Smooth muscle cell (in vitro differentiated cells): Measurements from ENCODE around the gene SUV39H2. TPM values are rescaled to one million over a fixed set of nuclear protein-coding genes. Genes with fewer than 3 reads are reported as not detected.

Experiments used
- DNase-seq: peaks from one replicate; lab custom pipeline; 2025; ENCODE audit not compliant: unreplicated experiment; lab: John Stamatoyannopoulos, UW
- H2AFZ ChIP-seq: fragments of 200-600 bp; sonication (generic); 2 replicates; pipeline ENCODE4 v1.6.0; 2016; ENCODE audit warnings: antibody characterized with exemption, low read depth, mild to moderate bottlenecking
- H3F3A ChIP-seq: fragments of 200-600 bp; sonication (generic); 2 replicates; pipeline ENCODE4 v1.6.0; 2017; ENCODE audit warnings: antibody characterized with exemption, low read depth
- H3K27ac ChIP-seq: fragments of 200-600 bp; sonication (generic); 2 replicates; pipeline ENCODE4 v1.5.1; 2016; ENCODE audit warnings: low read depth, mild to moderate bottlenecking
- H3K27me3 ChIP-seq: fragments of 200-600 bp; sonication (generic); 2 replicates; pipeline ENCODE4 v1.6.1; 2016; ENCODE audit warnings: low read depth, mild to moderate bottlenecking
- H3K36me3 ChIP-seq: fragments of 200-600 bp; sonication (generic); 2 replicates; pipeline ENCODE4 v1.5.1; 2016; ENCODE audit warnings: low read depth
- H3K4me1 ChIP-seq: fragments of 200-600 bp; sonication (generic); 2 replicates; pipeline ENCODE4 v1.5.1; 2016; ENCODE audit warnings: low read depth
- H3K4me2 ChIP-seq: fragments of 200-600 bp; sonication (generic); 2 replicates; pipeline ENCODE4 v1.6.0; 2016; ENCODE audit warnings: mild to moderate bottlenecking
- H3K4me3 ChIP-seq: fragments of 200-600 bp; sonication (generic); 2 replicates; pipeline ENCODE4 v1.5.1; 2016; ENCODE audit warnings: mild to moderate bottlenecking
- H3K79me2 ChIP-seq: fragments of 200-600 bp; sonication (generic); 2 replicates; pipeline ENCODE4 v1.6.0; 2016; ENCODE audit warnings: low read depth, mild to moderate bottlenecking
- H3K9ac ChIP-seq: fragments of 200-600 bp; sonication (generic); 2 replicates; pipeline ENCODE4 v1.6.0; 2016; ENCODE audit warnings: low read depth
- H3K9me3 ChIP-seq: fragments of 200-600 bp; sonication (generic); replicated peaks from 2 replicates; pipeline ENCODE4 v1.5.1; 2016; ENCODE audit warnings: low read depth
- H4K20me1 ChIP-seq: fragments of 200-600 bp; sonication (generic); 2 replicates; pipeline ENCODE4 v1.6.0; 2016; ENCODE audit warnings: low read depth
- WGBS: methylation state at CpG from one replicate; pipeline ENCODE4 v1.1.7; 2016; ENCODE audit warnings: low lambda C conversion rate; 5-methylcytosine and 5-hydroxymethylcytosine counted together
- polyA plus RNA-seq: library from polyadenylated mRNA; unstranded; fragments of >200 nt; fragmentation: Nextera tagmentation; extraction: Ambion mirVana; gene quantifications from 2 replicates; pipeline ENCODE4 v1.2.1, GENCODE V29; 2016
- total RNA-seq: library from RNA; depleted of rRNA; stranded (reverse); fragments of >200 nt; gene quantifications from 2 replicates; pipeline ENCODE4 v1.2.3, GENCODE V29; 2014
- TF ChIP-seq, protein P1 (sequence below): fragments of 200-600 bp; sonication (generic); IDR thresholded peaks from 2 replicates; pipeline ENCODE4 v1.5.1; 2017; ENCODE audit warnings: borderline replicate concordance, mild to moderate bottlenecking, antibody characterized with exemption; ENCODE audit not compliant: insufficient read depth, poor library complexity, severe bottlenecking

Gene SUV39H2
- total and polyA plus RNA-seq, 2 experiments from 2014 or later = 7.2 to 11.0 TPM

DNA sequence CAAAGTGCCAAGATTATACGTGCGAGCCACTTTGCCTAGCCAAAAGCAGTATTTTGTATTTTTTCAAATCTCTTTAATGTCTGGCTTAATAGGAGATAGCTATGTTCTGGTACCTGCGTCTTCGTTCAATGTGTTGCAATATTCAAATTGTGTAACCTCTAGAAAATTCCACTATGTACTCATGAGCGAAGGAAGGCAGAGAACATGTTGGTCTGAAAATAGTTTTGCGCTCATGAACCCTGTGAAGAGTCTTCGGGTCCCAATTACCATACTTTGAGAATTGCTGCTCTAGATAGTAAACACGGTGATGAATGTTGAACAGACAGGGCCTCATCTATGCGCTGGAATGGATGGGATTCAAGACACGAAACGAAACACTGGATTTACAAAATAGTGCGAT is 2.7 kb upstream of the SUV39H2 start:
- Histone ChIP-seq H3K9me3 (no peaks in the 10 kb centered on the region), H3K36me3 (no peaks in the 10 kb centered on the region), H3K9ac (no peak overlapping the region), H3K27me3 (no peaks in the 10 kb centered on the region), H2AFZ (no peak overlapping the region), H4K20me1 (peaks cover 9% of the 10 kb centered on the region), H3K4me1 (peaks cover 23% of the 10 kb centered on the region), H3K27ac (no peak overlapping the region), H3F3A (no peaks in the 10 kb centered on the region), H3K4me2 (no peak overlapping the region), H3K4me3 (no peak overlapping the region), H3K79me2 (peaks cover 26% of the 10 kb centered on the region)
- DNase-seq = no peak
- TF ChIP-seq, protein P1, sequence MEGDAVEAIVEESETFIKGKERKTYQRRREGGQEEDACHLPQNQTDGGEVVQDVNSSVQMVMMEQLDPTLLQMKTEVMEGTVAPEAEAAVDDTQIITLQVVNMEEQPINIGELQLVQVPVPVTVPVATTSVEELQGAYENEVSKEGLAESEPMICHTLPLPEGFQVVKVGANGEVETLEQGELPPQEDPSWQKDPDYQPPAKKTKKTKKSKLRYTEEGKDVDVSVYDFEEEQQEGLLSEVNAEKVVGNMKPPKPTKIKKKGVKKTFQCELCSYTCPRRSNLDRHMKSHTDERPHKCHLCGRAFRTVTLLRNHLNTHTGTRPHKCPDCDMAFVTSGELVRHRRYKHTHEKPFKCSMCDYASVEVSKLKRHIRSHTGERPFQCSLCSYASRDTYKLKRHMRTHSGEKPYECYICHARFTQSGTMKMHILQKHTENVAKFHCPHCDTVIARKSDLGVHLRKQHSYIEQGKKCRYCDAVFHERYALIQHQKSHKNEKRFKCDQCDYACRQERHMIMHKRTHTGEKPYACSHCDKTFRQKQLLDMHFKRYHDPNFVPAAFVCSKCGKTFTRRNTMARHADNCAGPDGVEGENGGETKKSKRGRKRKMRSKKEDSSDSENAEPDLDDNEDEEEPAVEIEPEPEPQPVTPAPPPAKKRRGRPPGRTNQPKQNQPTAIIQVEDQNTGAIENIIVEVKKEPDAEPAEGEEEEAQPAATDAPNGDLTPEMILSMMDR = no peak
- WGBS = 94% methylated on average over 12 of the region's 12 CpGs

DNA sequence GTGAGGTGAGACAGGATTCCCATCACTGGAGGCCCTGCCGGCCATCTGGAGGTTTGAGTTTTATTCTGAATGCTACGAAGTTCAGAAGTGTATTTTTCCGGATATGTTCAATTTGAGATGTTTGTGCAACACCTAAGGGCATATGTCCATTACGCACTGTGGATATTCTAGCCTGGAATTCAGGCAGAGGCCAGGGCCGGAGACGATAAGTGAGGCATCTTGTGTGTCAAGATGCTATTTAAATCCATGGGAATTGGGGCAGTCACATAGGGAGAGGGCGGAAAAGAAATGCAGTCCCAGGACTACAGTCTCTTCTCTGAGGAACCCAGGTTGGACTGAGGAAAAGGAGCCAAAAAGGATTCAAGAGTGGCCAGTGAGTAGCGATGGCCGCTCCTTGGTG is 1.9 kb upstream of the SUV39H2 start:
- H3F3A ChIP-seq = no peaks in the 10 kb centered on the region
- H3K4me1 ChIP-seq = peaks cover 28% of the 10 kb centered on the region
- H3K79me2 ChIP-seq = peaks cover 34% of the 10 kb centered on the region
- no peak for DNase-seq
- no peaks in the 10 kb centered on the region for H3K9me3 ChIP-seq
- WGBS = 94% methylated on average over 9 of the region's 9 CpGs
- no peaks in the 10 kb centered on the region for H3K36me3 ChIP-seq
- TF ChIP-seq, protein P1 = no peak
- peak overlapping the region; percentile 99 for H3K4me2 ChIP-seq
- H2AFZ ChIP-seq = no peak overlapping the region
- no peak overlapping the region for H3K4me3 ChIP-seq
- peaks cover 9% of the 10 kb centered on the region for H4K20me1 ChIP-seq
- H3K27me3 ChIP-seq = no peaks in the 10 kb centered on the region
- no peak overlapping the region for H3K27ac ChIP-seq
- H3K9ac ChIP-seq = no peak overlapping the region

DNA sequence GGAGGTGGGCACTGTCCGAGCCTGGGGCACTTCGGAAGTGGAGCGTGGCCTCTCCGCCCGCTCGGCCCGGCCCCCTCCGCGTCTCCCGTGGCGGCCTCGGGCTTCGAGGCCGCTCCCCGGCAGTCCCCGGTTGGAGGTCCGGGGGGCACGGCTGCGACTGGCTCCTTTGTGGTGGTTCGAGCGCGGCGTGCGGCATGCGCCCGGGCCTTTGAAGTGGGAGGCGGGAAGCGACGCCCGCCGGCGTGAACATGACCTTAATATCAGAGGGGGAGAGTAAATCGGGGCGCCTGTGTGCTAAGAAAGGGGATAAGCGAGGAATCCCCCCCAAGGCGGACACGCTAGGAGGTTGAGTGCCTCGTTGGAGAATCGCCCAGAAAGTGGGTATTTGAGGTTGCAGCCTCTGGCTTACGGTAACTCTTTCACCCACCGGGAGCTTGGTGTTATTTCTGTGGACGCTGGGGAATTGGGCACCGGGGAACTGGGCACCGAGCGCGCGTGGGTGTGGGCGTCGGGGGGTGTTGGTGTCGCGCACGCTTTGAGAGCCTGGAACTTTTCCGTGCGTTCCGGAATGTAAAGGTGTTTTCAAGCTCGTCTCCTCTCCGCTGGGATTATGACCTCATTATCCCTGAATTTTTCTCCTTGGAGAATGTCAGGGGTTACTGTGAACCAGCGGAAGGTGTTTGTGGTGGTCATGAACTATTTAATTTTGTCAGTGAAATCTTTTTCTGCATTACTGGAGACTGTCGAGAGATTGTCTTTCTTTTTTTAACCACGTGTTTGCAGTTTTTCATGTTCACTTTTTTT is 660 bp downstream of the SUV39H2 start:
- H3K36me3 ChIP-seq = no peaks in the 10 kb centered on the region
- H3K4me3 ChIP-seq = peak overlapping the region; percentile 70
- no peaks in the 10 kb centered on the region for H3K9me3 ChIP-seq
- peak overlapping the region; percentile 85 for H3K27ac ChIP-seq
- peaks cover 28% of the 10 kb centered on the region for H3K4me1 ChIP-seq
- H4K20me1 ChIP-seq = peaks cover 9% of the 10 kb centered on the region
- H3K4me2 ChIP-seq = peak overlapping the region; percentile 99
- TF ChIP-seq, protein P1 = no peak
- under 1% methylated on average over 60 of the region's 60 CpGs for WGBS
- H3K9ac ChIP-seq = peak overlapping the region; percentile 90
- H2AFZ ChIP-seq = peak overlapping the region; percentile 88
- H3F3A ChIP-seq = no peaks in the 10 kb centered on the region
- no peaks in the 10 kb centered on the region for H3K27me3 ChIP-seq
- H3K79me2 ChIP-seq = peaks cover 55% of the 10 kb centered on the region
- peak; percentile 38 for DNase-seq

DNA sequence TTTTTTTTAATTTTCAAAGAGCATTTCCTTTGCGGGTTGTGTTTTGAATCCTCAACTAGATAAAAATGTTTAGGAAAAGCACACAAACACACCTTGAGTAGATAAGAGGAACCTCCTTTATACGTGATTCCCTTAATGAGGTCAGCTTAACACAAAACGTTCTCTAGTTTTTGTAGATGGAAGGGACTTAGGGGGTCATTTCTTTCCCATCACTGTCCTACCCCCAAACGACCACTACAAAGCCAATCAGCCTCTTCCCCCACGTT is 1.2 kb downstream of the SUV39H2 start:
- TF ChIP-seq, protein P1 = no peak
- Histone ChIP-seq H3F3A (no peaks in the 10 kb centered on the region), H3K4me1 (peaks cover 28% of the 10 kb centered on the region), H3K9me3 (no peaks in the 10 kb centered on the region), H3K4me3 (peak overlapping the region; percentile 70), H3K27ac (no peak overlapping the region), H3K79me2 (peaks cover 58% of the 10 kb centered on the region), H3K4me2 (peak overlapping the region; percentile 99), H2AFZ (peak overlapping the region; percentile 88), H3K9ac (peak overlapping the region; percentile 90), H4K20me1 (peaks cover 9% of the 10 kb centered on the region), H3K36me3 (no peaks in the 10 kb centered on the region), H3K27me3 (no peaks in the 10 kb centered on the region)
- 6% methylated on average over 5 of the region's 5 CpGs for WGBS
- DNase-seq = no peak
